Gastroesophageal sphincter (tissue), 3 donors: ENCODE measurements around the gene ZNF544.

Experiments
- POLR2A ChIP-seq, 2 donors: fragments of 450-650 bp; IDR thresholded peaks; one replicate each; pipeline ENCODE4 v1.6.1; 2017; ENCODE audit warnings: antibody characterized with exemption in 2 of 2, mild to moderate bottlenecking in 2 of 2, moderate library complexity in 1 of 2
- TF ChIP-seq, protein P1 (sequence below), 4 experiments: fragments of 200-600 bp in 2 of 4; fragments of 450-650 bp in 2 of 4; sonication (generic) in 1 of 4; IDR thresholded peaks; one replicate each; pipeline ENCODE4 v1.5.1; 2017 to 2019; ENCODE audit warnings: antibody characterized with exemption in 4 of 4, mild to moderate bottlenecking in 2 of 4, moderate library complexity in 2 of 4

DNA sequence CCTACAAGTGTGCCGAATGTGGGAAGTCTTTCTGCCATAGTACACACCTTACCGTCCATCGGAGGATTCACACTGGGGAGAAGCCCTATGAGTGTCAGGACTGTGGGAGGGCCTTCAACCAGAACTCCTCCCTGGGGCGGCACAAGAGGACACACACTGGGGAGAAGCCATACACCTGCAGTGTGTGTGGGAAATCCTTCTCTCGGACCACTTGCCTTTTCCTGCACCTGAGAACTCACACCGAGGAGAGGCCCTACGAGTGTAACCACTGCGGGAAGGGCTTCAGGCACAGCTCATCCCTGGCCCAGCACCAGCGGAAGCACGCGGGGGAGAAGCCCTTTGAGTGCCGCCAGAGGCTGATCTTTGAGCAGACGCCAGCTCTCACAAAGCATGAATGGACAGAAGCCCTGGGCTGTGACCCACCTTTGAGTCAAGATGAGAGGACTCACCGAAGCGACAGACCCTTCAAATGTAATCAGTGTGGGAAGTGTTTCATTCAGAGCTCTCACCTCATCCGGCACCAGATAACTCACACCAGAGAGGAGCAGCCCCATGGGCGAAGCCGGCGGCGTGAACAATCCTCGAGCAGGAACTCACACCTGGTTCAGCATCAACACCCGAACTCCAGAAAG is 66.1 kb downstream of the ZNF544 start:
- TF ChIP-seq, protein P1, sequence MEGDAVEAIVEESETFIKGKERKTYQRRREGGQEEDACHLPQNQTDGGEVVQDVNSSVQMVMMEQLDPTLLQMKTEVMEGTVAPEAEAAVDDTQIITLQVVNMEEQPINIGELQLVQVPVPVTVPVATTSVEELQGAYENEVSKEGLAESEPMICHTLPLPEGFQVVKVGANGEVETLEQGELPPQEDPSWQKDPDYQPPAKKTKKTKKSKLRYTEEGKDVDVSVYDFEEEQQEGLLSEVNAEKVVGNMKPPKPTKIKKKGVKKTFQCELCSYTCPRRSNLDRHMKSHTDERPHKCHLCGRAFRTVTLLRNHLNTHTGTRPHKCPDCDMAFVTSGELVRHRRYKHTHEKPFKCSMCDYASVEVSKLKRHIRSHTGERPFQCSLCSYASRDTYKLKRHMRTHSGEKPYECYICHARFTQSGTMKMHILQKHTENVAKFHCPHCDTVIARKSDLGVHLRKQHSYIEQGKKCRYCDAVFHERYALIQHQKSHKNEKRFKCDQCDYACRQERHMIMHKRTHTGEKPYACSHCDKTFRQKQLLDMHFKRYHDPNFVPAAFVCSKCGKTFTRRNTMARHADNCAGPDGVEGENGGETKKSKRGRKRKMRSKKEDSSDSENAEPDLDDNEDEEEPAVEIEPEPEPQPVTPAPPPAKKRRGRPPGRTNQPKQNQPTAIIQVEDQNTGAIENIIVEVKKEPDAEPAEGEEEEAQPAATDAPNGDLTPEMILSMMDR (IDR thresholded peaks at IDR 0.05): no peak
- TF ChIP-seq POLR2A (IDR thresholded peaks at IDR 0.05): no peak
